GM21390 (cell line): ENCODE measurements around the gene LAMA2.

ENCODE experiments used
- ATAC-seq: cut with Tn5 transposase; IDR thresholded peaks from one replicate; pipeline ENCODE4 v1.9.1; 2021; ENCODE audit not compliant: unreplicated experiment

Gene LAMA2

DNA sequence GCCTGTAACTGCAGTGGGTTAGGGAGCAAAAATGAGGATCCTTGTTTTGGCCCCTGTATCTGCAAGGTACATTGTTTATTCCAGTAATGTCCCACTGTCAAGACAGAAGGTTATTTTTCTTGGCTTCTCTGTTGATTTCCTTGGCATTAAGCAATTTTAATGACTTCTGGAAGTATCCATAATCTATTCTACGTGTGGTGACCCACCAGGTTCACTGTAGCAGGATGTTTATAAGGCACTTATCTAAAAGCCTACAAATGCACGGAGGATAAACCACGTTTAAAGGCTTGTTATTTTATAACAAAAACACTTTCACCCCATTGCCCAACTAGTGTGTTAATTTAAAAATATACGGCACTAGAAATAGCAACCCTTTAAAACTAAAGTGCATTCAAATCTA lies 294.9 kb downstream of the LAMA2 start:
- no peak for ATAC-seq

DNA sequence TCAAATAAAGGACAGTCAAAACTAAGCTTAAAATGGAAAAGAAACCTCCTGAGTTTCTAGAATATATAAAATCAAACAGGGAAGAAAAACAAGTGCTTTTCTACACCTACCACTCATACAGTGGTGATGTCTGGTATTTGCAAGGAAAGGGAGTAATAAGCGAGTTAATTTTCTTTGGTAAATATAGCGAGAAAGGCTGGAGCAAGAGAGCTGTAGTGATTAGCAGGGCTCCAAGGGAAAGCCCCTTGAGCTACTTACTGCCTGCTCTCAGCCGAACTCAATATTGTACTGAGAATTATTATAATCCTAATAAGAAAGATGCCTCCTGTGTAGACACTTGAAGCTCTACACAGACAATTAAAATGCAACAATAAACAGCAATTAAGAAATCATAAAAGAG lies 296.3 kb downstream of the LAMA2 start:
- ATAC-seq = no peak

DNA sequence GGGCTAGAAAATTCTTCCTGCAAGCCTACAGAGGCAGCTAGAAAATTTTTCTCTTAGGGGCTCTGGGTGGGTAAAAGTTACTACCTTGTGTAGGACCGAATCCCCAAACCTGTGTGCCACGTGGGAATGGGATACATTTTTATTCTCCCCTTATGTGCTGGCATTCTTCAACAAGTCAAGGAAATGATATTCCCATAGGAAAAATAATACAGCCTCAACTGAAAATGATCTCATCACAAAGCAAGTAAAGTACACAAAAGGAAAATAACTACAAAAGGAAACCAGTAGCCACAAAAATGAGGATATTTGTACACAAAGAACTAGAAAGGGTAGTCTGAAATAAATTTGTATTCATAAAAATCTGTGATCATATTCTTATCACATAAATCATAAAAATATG lies 298.1 kb downstream of the LAMA2 start:
- ATAC-seq = no peak

GRCh38 chr6:129183187-129183591 lies 300.3 kb downstream of the LAMA2 start:
- no peak for ATAC-seq

DNA sequence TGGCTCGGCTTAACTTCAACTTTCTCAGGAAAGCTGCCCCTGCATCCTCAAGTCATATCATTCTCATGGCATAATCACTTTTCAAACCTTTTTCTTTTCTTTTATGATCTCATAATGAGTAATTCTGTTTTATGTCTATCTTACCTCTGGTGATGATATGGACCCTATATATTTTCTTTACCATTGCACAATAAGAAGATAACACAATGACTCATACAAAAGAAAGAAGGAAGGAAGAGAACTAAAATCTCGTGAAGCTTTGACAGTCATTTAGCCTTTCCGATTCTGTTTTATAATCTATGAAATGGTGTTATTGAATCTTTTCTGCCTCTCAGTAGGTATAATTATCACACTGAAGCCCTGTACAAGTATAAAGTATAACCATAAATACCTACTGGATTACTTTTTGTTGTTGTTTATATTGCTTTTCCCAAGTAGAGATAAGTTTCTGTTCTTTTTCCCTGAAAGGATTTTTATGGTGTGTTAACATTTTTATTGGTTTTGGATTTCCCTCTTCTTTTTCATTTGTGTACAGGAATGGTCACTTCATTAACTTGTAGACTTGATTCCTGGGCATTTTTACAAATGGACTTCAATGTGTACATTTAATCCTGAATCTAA lies 300.9 kb downstream of the LAMA2 start:
- no peak for ATAC-seq

- ATAC-seq = no peak
These were observed 301.4 kb downstream of the LAMA2 start for GRCh38 chr6:129184324-129184723.

DNA sequence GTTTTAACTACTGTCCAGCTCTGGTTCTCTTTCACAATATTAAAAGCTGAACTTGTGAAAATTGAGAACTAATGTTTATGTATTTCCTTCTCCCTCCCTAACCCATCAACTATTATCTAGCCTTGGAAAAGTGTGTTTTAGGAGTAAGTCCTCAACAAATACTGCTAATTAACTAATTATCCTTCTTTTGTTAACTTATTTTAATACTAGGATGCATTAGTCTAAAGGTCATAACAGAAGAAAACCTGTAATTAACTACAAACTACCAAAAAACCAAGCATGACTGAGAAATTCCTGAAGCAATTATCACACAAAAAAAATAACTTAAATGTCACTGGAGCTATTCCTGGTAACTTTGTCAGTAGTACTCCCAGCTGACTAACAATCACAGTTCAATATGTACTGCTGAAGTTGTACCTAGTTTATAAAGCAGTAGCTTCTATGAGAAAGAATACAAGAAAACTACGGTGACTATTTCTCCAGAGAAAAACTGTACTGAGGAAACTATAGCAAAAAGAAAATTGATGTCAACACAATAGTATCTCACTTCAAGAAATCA lies 301.9 kb downstream of the LAMA2 start:
- ATAC-seq = no peak

DNA sequence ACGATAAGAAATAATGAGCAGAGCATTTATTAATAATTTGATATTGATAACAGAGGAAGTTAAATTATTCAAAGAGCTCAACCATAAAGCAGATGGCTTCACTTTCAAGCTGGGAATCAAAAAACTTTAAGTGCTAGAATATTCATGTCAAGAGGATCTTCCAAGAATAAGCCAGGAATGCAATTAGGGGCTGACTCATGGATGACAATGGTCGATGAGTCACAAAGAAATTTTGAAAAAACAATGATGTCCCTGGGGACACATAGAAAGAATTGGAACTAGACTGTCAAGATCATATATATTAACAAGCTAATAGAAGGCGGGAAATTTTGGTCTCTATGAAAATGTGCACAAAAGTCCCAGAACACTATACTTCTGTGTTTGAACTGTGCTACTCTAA lies 304.1 kb downstream of the LAMA2 start:
- no peak for ATAC-seq

- no peak for ATAC-seq
These were observed 305.4 kb downstream of the LAMA2 start for GRCh38 chr6:129188306-129188705.

- no peak for ATAC-seq
These were observed 305.9 kb downstream of the LAMA2 start for GRCh38 chr6:129188795-129189194.

DNA sequence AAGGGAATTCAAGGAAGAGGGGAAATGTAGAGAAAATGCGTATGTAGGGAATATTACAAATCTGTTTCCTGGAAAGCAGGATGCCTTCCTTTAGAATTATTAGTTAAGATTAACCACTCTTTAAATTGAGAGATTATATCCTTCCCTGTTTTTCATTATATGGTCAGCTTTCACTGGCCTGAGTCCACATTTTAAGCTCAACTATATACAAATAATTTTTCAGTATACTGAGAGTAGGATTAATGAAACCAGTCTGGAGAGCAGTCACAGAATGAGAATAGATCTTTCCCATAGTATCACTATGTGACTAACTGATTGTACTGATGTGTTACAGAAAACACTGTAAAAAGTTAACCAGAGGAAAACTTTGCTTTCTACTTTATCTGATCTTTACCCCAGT lies 306.3 kb downstream of the LAMA2 start:
- ATAC-seq = no peak

DNA sequence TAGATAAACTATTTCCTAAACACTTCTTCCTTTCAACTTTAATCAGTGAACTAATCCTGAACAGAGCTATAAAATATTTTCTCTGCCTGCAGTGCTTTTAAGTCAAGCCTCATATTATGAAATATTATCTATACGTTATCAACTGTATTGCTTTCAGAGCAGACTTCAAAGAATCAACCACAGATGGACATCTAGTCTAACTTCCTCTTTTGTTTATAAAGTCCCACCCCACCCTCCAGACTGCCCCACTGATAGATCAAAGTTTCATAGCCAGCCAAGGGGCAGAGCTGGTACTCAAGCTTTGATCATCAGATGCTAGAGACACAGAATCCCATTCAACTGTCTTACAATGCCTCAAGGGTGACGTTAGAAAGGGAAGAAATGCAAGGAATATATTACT lies 308.3 kb downstream of the LAMA2 start:
- no peak for ATAC-seq

DNA sequence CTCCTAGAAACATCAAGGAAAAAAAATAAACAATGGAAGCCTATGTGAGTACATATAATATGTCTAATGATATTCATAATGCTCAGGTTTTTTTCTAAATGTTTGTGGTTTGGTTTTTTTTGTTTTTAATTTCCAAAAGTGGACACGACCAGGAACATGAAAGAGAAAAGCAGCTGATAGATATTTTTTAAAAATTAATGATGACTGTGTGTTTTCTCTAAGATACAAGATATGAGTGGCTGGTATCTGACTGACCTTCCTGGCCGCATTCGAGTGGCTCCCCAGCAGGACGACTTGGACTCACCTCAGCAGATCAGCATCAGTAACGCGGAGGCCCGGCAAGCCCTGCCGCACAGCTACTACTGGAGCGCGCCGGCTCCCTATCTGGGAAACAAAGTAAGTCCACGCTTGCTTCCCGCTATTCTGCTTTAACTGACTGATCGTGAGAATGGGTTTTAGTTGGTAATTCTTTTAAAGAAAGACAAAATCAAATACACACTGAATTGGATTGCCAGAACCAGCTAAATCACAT lies 309.6 kb downstream of the LAMA2 start:
- ATAC-seq = no peak

DNA sequence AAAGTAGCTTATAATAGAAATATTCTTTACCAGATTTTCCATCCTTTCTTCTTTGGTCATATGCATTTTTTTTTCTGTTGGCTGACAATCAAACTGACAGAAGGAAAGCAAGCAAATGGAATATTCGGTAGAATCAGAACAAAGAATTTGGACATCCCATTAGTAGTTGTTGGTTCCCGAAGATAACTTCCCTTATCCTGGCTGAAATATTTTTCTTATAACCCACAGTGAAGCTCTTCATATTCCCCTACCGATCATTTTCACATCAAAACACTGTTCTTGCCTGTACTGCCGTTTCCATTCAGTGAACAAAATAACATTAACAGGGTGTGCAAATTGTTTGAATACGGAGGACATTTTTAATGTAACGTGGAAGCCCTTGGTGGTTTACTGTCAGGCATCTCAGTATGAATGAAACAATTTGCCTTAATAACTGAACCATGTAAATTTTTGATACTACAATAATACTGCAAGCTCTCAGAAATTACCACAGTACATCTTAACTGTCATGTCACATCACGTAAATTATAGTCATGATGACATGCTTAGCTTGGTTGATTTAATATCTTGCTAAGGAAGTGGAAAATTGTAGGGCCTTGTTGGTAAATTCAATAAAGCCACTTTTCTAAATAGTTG lies 311.5 kb downstream of the LAMA2 start:
- ATAC-seq = no peak

GRCh38 chr6:129195161-129195560 lies 312.2 kb downstream of the LAMA2 start:
- no peak for ATAC-seq

DNA sequence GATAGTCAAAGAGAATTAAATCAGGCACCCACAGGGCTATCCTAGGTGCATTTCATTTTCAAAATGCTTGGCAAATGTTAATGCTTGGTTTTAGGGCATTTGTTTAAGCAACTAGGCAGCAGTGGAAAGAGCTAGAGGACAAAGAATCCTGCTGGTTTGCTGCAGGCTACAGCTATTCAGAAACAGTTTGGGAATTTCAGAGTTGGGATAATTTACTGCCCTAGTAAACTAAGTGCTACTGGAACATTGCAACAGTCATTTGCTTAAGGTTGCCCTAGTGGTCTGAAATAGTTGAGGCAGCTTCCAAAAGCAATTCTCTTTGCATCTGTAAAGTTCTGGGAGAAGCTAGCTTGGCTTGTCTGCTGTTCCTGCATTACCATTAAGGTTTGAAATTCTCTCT lies 312.7 kb downstream of the LAMA2 start:
- no peak for ATAC-seq

- no peak for ATAC-seq
These were observed 314.2 kb downstream of the LAMA2 start for GRCh38 chr6:129197154-129197553.

GRCh38 chr6:129200151-129200550 lies 317.2 kb downstream of the LAMA2 start:
- no peak for ATAC-seq

- no peak for ATAC-seq
These were observed 320.4 kb downstream of the LAMA2 start for GRCh38 chr6:129203190-129203900.

DNA sequence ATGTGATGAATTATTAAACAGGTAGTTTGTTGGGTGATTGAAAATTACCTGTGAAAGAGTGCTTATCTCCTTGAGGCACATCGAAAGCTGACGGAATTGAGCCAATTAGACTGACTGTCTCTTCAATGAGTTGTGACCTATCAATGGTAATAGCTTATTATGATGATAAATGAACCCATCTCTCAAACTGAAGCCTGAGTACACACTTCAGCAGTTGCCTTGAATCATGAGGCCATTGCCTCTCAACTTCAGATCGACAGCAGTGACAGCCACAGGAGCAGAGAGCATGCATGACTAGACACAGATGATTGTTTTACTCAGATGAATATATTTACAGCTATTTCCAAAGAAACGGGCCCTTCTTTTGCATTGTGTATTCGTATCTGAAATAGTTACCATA lies 323.9 kb downstream of the LAMA2 start:
- ATAC-seq = no peak

GRCh38 chr6:129207832-129208231 lies 324.9 kb downstream of the LAMA2 start:
- ATAC-seq = no peak
